ENCODE results near the gene SST. TPM values are rescaled to one million over a fixed set of nuclear protein-coding genes. Genes with fewer than 3 reads are reported as not detected.

Gene SST
- total RNA-seq, 4 donors from 2014 or later, result 15.9 to 97.6 (median 46.5) TPM

GRCh38 chr3:187673012-187673411 lies 2.8 kb upstream of the SST start:
- Histone ChIP-seq H3K27ac (no peak overlapping the region), H3K4me1 (no peaks in the 10 kb centered on the region), H3K36me3 (no peaks in the 10 kb centered on the region), H3K27me3 (no peaks in the 10 kb centered on the region), H3K4me3 (no peak overlapping the region), H3K9me3 (peaks cover 0 to 5% (median 0%) of the 10 kb centered on the region in 4 donors)
- DNase-seq, result no peak
- TF ChIP-seq CTCF (IDR thresholded peaks at IDR 0.05) (no peak), POLR2A (IDR thresholded peaks at IDR 0.05) (no peak)

- Histone ChIP-seq H3K9me3 (peaks cover 0 to 5% (median 0%) of the 10 kb centered on the region in 4 donors), H3K27me3 (no peaks in the 10 kb centered on the region), H3K27ac (no peak overlapping the region), H3K4me1 (no peaks in the 10 kb centered on the region), H3K4me3 (no peak overlapping the region), H3K36me3 (no peaks in the 10 kb centered on the region)
- DNase-seq, result no peak
- TF ChIP-seq CTCF (IDR thresholded peaks at IDR 0.05), result no peak
- no peak for TF ChIP-seq POLR2A (IDR thresholded peaks at IDR 0.05)
These were observed 2.7 kb downstream of the SST start for GRCh38 chr3:187667526-187667925.

GRCh38 chr3:187665764-187666402 lies 4.3 kb downstream of the SST start:
- Histone ChIP-seq H3K4me1 (no peaks in the 10 kb centered on the region), H3K36me3 (no peaks in the 10 kb centered on the region), H3K27me3 (no peaks in the 10 kb centered on the region), H3K4me3 (no peak overlapping the region), H3K9me3 (peaks cover 0 to 5% (median 0%) of the 10 kb centered on the region in 4 donors), H3K27ac (no peak overlapping the region)
- DNase-seq, result no peak
- TF ChIP-seq POLR2A (IDR thresholded peaks at IDR 0.05) (no peak), CTCF (IDR thresholded peaks at IDR 0.05) (no peak)

GRCh38 chr3:187665010-187665409 lies 5.2 kb downstream of the SST start:
- TF ChIP-seq CTCF (IDR thresholded peaks at IDR 0.05), result no peak
- TF ChIP-seq POLR2A (IDR thresholded peaks at IDR 0.05), result no peak
- Histone ChIP-seq H3K4me3 (no peak overlapping the region), H3K9me3 (peaks cover 0 to under 1% (median 0%) of the 10 kb centered on the region in 4 donors), H3K36me3 (no peaks in the 10 kb centered on the region), H3K4me1 (no peaks in the 10 kb centered on the region), H3K27me3 (no peaks in the 10 kb centered on the region), H3K27ac (no peak overlapping the region)
- no peak for DNase-seq

GRCh38 chr3:187662848-187663409 lies 7.3 kb downstream of the SST start:
- no peak for DNase-seq
- H3K4me1 ChIP-seq, result no peaks in the 10 kb centered on the region
- H3K9me3 ChIP-seq, result no peaks in the 10 kb centered on the region
- no peaks in the 10 kb centered on the region for H3K36me3 ChIP-seq
- H3K27ac ChIP-seq, result no peak overlapping the region
- no peak overlapping the region for H3K4me3 ChIP-seq
- H3K27me3 ChIP-seq, result no peaks in the 10 kb centered on the region
- TF ChIP-seq POLR2A (IDR thresholded peaks at IDR 0.05), result no peak
- no peak for TF ChIP-seq CTCF (IDR thresholded peaks at IDR 0.05)
